ENCODE measurements around the gene RTF1. TPM values are rescaled to one million over a fixed set of nuclear protein-coding genes. Genes with fewer than 3 reads are reported as not detected.

The RTF1 gene
- polyA plus RNA-seq, 3 donors, result 11.2 to 19.1 (median 15.0) TPM

DNA sequence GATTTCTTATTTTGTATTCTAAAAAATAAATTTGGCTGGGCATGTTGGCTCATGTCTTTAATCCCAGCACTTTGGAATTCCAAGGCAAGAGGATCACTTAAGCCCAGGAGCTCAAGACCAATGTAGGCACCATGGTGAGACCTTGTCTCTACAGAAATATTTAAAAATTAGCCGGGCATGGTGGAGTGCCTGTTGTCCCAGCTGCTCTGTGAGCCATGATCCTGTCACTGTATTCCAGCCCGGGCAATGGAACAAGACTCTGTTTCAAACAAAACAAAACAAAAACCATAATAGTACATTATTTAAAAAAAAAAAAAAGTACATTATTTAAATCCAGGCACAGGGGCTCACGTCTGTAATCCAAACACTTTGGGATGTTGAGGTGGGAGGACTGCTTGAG, 5.5 kb upstream of the RTF1 start:
- H3K36me3 ChIP-seq (replicated peaks in 1 of 2; ENCODE audit: control insufficient read depth in 1 of 2, insufficient read depth in 2 of 2, low read length in 2 of 2), result no peaks in the 10 kb centered on the region
- TF ChIP-seq, protein P1, sequence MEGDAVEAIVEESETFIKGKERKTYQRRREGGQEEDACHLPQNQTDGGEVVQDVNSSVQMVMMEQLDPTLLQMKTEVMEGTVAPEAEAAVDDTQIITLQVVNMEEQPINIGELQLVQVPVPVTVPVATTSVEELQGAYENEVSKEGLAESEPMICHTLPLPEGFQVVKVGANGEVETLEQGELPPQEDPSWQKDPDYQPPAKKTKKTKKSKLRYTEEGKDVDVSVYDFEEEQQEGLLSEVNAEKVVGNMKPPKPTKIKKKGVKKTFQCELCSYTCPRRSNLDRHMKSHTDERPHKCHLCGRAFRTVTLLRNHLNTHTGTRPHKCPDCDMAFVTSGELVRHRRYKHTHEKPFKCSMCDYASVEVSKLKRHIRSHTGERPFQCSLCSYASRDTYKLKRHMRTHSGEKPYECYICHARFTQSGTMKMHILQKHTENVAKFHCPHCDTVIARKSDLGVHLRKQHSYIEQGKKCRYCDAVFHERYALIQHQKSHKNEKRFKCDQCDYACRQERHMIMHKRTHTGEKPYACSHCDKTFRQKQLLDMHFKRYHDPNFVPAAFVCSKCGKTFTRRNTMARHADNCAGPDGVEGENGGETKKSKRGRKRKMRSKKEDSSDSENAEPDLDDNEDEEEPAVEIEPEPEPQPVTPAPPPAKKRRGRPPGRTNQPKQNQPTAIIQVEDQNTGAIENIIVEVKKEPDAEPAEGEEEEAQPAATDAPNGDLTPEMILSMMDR (IDR thresholded peaks at IDR 0.05), result no peak
- intact Hi-C loops (cut with micrococcal nuclease), result loop anchor here (5.0 to 10.0 kb wide), 2 partner anchors 127 to 294 kb away; partner anchors contain the start of gene INO80 (in 1 of the 2)
- H2AFZ ChIP-seq (ENCODE audit: insufficient read depth, low read depth, low read length, poor library complexity, severe bottlenecking), result no peak overlapping the region
- Mint-ChIP-seq H3K36me3 (peaks cover 0 to 4% of the 10 kb centered on the region in 2 donors), H3K27ac (no peak overlapping the region), H3K4me1 (peaks cover 43% of the 10 kb centered on the region), H3K4me3 (no peak overlapping the region), H3K9me3 (peaks cover 0 to 1% (median 0%) of the 10 kb centered on the region in 7 donors), H3K27me3 (ENCODE audit: low read depth in 3 of 3) (peaks cover 0 to 2% (median 0%) of the 10 kb centered on the region in 3 donors)
- H3K27me3 ChIP-seq (ENCODE audit: control insufficient read depth in 2 of 2, insufficient read depth in 2 of 2, low read length in 2 of 2), result no peaks in the 10 kb centered on the region
- H3K27ac ChIP-seq (ENCODE audit: low read depth in 1 of 2, low read length in 2 of 2), result no peak overlapping the region
- H4K20me1 ChIP-seq (ENCODE audit: insufficient read depth, low read length), result no peaks in the 10 kb centered on the region
- H3K79me2 ChIP-seq (ENCODE audit: insufficient read depth, low read length), result peaks cover 13% of the 10 kb centered on the region
- no peak overlapping the region for H3K9ac ChIP-seq (ENCODE audit: insufficient read depth, low read length, poor library complexity, severe bottlenecking)
- H3K9me3 ChIP-seq (replicated peaks in 1 of 2; ENCODE audit: control insufficient read depth in 1 of 2, insufficient read depth in 1 of 2, low read length in 2 of 2), result no peaks in the 10 kb centered on the region
- H3K4me2 ChIP-seq (replicated peaks; ENCODE audit: extremely low read depth, low read length, poor library complexity, severe bottlenecking), result no peak overlapping the region
- no peak overlapping the region for H3K4me3 ChIP-seq (replicated peaks in 1 of 3; ENCODE audit: low read depth in 2 of 3, low read length in 3 of 3)
- DNase-seq, result no peak
- peaks cover 49 to 51% of the 10 kb centered on the region in 2 donors for H3K4me1 ChIP-seq (ENCODE audit: control insufficient read depth in 1 of 2, insufficient read depth in 2 of 2, low read length in 2 of 2)
- 100% methylated on average over 1 of the region's 3 CpGs for WGBS (ENCODE audit: insufficient coverage)

DNA sequence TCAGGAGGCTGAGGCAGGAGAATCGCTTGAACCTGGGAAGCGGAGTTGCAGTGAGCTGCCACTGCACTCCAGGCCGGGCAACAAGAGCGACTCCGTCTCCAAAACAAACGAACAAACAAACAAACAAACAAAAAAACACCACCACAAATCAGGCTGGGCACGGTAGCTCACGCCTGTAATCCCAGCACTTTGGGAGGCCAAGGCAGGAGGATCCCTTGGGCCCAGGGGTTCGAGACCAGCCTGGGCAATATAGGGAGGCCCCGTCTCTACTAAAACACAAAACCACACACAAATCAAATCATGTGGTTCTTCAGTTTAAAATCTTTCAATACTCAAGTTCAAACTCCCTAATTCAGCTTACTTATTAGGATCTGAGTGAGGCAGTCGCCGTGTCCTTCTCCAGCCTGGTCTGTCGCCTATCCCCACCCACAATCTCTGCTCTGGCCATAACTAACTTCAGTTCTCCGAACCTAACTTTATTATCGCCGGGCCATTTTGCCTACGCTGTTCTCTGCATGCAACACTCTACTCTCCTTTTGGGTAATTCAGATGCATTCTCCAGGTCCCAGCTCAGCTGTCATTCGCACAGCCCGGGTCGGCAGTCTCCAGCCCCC, 660 bp upstream of the RTF1 start:
- Histone ChIP-seq H4K20me1 (ENCODE audit: insufficient read depth, low read length) (peaks cover 36% of the 10 kb centered on the region), H3K79me2 (ENCODE audit: insufficient read depth, low read length) (peaks cover 61% of the 10 kb centered on the region), H3K9ac (ENCODE audit: insufficient read depth, low read length, poor library complexity, severe bottlenecking) (peak overlapping the region; percentile 82), H3K4me1 (ENCODE audit: control insufficient read depth in 1 of 2, insufficient read depth in 2 of 2, low read length in 2 of 2) (peaks cover 20 to 34% of the 10 kb centered on the region in 2 donors), H3K27ac (ENCODE audit: low read depth in 1 of 2, low read length in 2 of 2) (peak overlapping the region; percentile 81 to 93), H3K27me3 (ENCODE audit: control insufficient read depth in 2 of 2, insufficient read depth in 2 of 2, low read length in 2 of 2) (no peaks in the 10 kb centered on the region), H3K9me3 (replicated peaks in 1 of 2; ENCODE audit: control insufficient read depth in 1 of 2, insufficient read depth in 1 of 2, low read length in 2 of 2) (no peaks in the 10 kb centered on the region), H3K4me2 (replicated peaks; ENCODE audit: extremely low read depth, low read length, poor library complexity, severe bottlenecking) (peak overlapping the region; percentile 98), H3K4me3 (replicated peaks in 1 of 3; ENCODE audit: low read depth in 2 of 3, low read length in 3 of 3) (peak overlapping the region; percentile 70 to 98 (median 91)), H3K36me3 (replicated peaks in 1 of 2; ENCODE audit: control insufficient read depth in 1 of 2, insufficient read depth in 2 of 2, low read length in 2 of 2) (no peaks in the 10 kb centered on the region), H2AFZ (ENCODE audit: insufficient read depth, low read depth, low read length, poor library complexity, severe bottlenecking) (peak overlapping the region; percentile 94)
- peaks cover 0 to 4% of the 10 kb centered on the region in 2 donors for H3K36me3 Mint-ChIP-seq
- peak overlapping the region; percentile 92 to 97 (median 96) for H3K27ac Mint-ChIP-seq
- whole genome bisulfite sequencing (ENCODE audit: insufficient coverage), result 24% methylated on average over 16 of the region's 20 CpGs
- peaks cover 0 to 1% (median 0%) of the 10 kb centered on the region in 7 donors for H3K9me3 Mint-ChIP-seq
- H3K4me3 Mint-ChIP-seq, result peak overlapping the region; percentile 99 to 100
- TF ChIP-seq, protein P1 (IDR thresholded peaks at IDR 0.05), result no peak
- peaks cover 0 to 2% (median 0%) of the 10 kb centered on the region in 3 donors for H3K27me3 Mint-ChIP-seq (ENCODE audit: low read depth in 3 of 3)
- intact Hi-C loops (cut with micrococcal nuclease), result loop anchor here (5.0 to 10.0 kb wide), 2 partner anchors 84 to 131 kb away; partner anchors contain the start of genes NUSAP1 (in 2 of the 2) and OIP5 (in 2 of the 2)
- H3K4me1 Mint-ChIP-seq, result peaks cover 30% of the 10 kb centered on the region
- DNase-seq, result no peak

All from CD14-positive monocyte (primary cell).